HG02798 (cell line): ENCODE measurements around the gene PPTC7.
A peak's percentile ranks its signal among the peaks of the same experiment; 100 is the strongest.
"Not testable (repeated sequence)": the region's sequence is repeated elsewhere in the genome, so short reads cannot be mapped to it uniquely, and the experiment has no call there.

Experiments used
- ATAC-seq: cut with Tn5 transposase; IDR thresholded peaks from one replicate; pipeline ENCODE4 v1.9.1; 2021; ENCODE audit warnings: mild to moderate bottlenecking; ENCODE audit not compliant: unreplicated experiment, poor library complexity

PPTC7 gene

DNA sequence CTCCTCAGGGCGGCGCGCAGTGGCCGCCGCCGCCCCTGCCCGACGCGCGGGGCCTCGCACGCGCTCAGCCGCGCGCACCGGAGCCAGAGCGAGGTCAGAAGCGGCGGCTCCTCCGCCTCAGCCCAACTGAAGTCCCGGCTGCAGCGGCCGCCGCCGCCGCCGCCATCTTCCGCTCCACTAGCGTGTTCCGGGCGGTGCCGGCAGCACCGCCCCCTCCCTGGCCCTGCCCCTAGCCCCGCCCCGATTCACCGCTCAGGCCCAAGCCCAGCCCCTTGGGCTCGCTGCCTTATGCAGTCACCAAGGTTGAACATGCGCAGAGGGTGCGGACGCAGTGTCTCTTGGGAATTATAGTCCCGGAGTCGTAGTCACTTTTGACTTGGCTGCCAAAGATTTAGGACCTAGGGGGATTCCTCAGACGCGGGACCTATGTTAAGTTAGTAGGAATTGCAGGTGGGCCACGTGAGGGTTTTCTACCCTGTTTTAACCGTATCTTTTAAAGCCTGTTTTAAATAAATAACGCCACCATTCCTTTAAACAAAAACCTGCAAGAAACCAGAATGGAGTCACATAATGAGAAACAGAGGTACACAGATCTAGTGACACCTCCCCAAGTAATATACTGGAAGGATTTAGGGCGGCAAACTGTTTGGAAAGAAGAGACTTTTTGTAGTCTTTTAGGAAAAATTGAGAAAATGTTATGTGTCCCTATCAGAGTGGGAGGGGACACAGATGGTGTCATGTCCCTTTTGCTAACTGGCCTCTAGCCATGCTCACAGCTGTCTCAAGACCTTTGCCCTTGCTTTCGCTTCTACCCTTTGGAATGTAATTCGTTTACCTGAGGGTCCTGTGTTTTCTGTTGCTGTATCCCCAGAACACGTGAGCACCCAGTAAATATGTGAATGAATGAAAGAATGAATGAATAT lies at the start of gene PPTC7:
TSS of gene PPTC7 (minus strand) at position 182 of the 923 bp plus-strand sequence. CDS start 287 bp downstream, outside the sequence.
- ATAC-seq: peak; percentile 88

- ATAC-seq: no peak
These were observed 44.5 kb upstream of the PPTC7 start for GRCh38 chr12:110627500-110628195.

DNA sequence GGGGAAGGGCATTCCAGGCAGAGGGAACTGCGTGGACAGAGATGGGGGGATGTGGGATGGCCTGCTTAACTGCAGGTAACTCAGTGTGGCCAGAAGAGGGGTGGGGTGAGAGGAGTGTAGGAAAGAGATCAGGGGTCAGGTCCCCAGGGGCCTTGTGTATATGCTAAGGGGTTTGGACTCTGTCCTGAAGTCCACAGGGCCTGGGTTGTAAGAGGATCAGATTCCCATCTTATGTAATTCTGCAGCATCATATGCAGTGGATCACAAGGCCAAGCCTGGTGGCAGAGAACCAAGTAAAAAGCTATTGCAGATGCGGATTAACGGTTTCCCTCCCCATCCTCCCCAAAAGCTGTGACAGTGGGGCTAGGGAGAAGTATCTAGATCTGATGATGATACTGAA lies 39.5 kb upstream of the PPTC7 start:
- ATAC-seq: no peak

DNA sequence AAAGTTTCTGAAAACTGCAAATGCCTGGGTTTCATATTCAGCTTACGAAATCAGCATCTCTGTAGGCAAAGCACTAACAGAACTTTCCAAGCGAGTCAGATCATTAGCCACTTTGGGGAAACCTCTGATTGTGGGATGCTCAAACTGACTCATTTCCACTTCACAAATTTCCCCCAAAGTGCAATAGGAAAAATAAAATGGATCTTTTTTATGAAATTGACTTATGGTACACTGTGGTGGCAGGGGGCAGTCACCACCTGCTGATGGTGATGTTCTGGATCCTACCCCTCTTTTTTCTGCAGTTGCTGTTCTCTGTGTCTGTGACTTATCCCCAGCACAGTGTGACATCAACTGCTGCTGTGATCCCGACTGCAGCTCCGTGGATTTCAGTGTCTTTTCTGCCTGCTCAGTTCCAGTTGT lies 36.4 kb upstream of the PPTC7 start:
- ATAC-seq: peak; percentile 52

- no peak for ATAC-seq
These were observed 33.5 kb upstream of the PPTC7 start for GRCh38 chr12:110616471-110617115.

GRCh38 chr12:110615171-110615570 lies 32.1 kb upstream of the PPTC7 start:
- no peak for ATAC-seq

- ATAC-seq: peak; percentile 95
These were observed 30.9 kb upstream of the PPTC7 start, which contains the start of gene TCTN1 for GRCh38 chr12:110613771-110614684. TSS of gene TCTN1 (plus strand) at chr12:110614129. CDS start at chr12:110614183, 54 bp downstream.

GRCh38 chr12:110613071-110613770 lies 30.1 kb upstream of the PPTC7 start:
- no peak for ATAC-seq

GRCh38 chr12:110606253-110606611 lies 23.1 kb upstream of the PPTC7 start:
- ATAC-seq: no peak

DNA sequence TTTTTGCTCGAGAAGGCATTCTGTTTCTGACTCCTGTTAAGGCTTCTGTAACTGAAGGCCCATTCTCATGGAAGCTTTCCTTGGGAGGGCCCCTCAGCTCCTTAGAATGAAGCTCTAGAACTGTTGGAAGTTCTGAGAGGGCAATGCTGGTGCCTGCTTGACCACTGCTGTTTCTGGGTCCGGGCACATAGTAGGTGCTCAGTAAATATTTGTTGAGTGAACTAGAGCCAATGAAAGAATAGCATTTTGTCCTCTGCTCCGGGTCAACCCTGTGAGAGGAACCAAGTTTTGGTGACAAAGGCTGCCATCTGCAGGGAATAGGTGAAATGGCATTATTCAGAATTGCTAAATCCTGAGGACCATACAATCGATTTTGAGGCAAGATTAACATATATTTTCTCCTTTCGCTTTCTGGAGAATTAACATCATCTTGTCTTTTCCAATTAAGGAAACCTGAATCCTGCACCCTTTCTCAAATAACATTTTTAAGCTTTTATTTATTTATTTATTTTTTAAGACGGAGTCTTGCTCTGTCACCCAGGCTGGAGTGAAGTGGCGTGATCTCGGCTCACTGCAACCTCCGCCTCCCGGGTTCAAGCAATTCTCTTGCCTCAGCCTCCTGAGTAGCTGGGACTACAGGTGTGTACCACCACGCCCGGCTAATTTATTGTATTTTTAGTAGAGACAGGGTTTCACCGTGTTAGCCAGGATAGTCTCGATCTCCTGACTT lies 19.1 kb upstream of the PPTC7 start:
- ATAC-seq: not testable (repeated sequence)

GRCh38 chr12:110600254-110600653 lies 17.1 kb upstream of the PPTC7 start:
- no peak for ATAC-seq

- no peak for ATAC-seq
These were observed 16.2 kb upstream of the PPTC7 start for GRCh38 chr12:110599334-110599733.

DNA sequence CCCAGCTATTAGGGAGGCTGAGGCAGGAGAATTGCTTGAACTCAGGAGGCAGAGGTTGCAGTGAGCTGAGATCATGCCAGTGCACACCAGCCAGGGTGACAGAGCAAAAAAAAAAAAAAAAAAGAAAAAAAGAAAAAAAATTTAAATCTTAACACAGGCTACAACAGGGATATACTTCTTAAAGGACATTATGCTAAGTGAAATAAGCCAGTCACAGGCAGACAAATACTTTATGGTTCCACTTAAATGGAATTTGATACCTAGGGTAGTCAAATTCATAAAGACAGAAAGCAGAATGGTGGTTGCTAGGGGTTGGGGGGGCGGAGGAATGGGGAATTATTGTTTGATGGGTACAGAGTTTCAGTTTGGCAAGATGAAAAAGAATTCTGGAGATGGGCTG lies 14.8 kb upstream of the PPTC7 start:
- ATAC-seq: no peak

DNA sequence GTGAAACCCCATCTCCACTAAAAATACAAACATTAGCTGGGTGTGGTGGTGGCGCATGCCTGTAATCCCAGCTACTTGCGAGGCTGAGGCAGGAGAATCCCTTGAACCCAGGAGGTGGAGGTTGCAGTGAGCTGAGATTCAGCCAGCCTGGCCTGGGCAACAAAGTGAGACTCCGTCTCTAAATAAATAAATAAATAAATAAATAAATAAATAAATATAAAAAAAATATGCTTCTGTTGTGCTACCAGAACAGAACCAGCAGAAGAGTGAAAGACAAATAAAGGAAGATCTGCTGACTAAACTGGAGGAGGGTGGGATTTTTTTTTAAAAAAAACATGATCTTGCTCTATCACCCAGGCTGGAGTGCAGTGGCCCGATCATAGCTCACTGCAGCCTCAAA lies 9.8 kb upstream of the PPTC7 start:
- ATAC-seq: not testable (repeated sequence)

DNA sequence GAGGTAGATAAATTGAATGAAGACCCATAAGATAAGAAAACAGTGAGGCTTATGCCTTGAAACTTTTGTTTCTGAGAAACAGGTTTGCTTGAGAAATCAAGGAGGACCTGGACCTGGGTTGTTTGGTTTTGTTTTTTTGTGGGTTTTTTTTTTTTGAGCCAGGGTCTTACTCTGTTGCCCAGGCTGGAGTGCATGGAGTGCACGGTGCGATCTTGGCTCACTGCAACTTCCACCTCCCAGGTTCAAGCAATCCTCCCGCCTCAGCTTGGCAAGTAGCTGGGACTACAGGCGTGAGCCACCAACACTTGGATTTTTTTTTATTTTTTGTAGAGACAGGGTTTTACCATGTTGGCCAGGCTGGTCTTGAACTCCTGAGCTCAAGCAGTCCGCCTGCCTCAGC lies 9.0 kb upstream of the PPTC7 start:
- no peak for ATAC-seq

GRCh38 chr12:110591451-110592051 lies 8.4 kb upstream of the PPTC7 start:
- no peak for ATAC-seq

GRCh38 chr12:110590806-110591326 lies 7.7 kb upstream of the PPTC7 start:
- peak; percentile 79 for ATAC-seq

DNA sequence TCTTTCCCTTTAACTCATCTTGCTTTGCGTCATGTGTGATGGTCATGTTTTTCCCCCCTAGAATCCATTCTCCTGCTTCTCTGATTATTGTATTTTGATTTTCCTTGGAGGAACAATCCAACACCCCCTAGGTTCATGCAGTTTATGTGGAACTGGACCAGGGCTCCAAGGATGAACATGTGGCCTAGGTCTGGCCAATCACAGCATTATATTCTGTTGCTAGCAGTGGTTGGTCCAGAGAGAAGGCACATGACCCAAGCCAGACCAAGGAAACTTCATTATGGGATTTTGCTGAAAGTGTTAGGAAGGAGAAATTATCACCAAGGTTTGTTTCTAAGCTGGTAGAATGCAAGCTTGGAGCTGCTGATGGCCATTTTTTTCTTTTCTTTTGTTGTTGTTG lies 6.9 kb upstream of the PPTC7 start:
- ATAC-seq: no peak
